Measurements from ENCODE around the gene CD55. TPM values are rescaled to one million over a fixed set of nuclear protein-coding genes. Genes with fewer than 3 reads are reported as not detected.

Gene CD55
- total and polyA plus RNA-seq, 2 of the 8 experiments (the other 6 are each of a cell fraction or from before 2014, with no cell fraction given): 20.1 to 22.8 TPM

GRCh38 chr1:207404849-207405525 is 83.5 kb downstream of the CD55 start (continued):
- TF ChIP-seq BCL11A (IDR thresholded peaks at IDR 0.05; ENCODE audit: low read depth in 2 of 2, low read length in 2 of 2): no peak
- TF ChIP-seq CEBPB (IDR thresholded peaks at IDR 0.05; ENCODE audit: low read depth, low read length): no peak
